DMS153 treated with DMSO at 0.1 percent for 48 hours (cell line): ENCODE measurements around the gene PRRT1.
"Not testable (repeated sequence)": the region's sequence is repeated elsewhere in the genome, so short reads cannot be mapped to it uniquely, and the experiment has no call there.

Source experiments
- DNase-seq: peaks from one replicate; lab custom pipeline; 2025; ENCODE audit not compliant: unreplicated experiment; lab: John Stamatoyannopoulos, UW

PRRT1 gene

GRCh38 chr6:32105433-32105832 is 46.3 kb downstream of the PRRT1 start:
- DNase-seq, result no peak

- DNase-seq, result no peak
Observed at GRCh38 chr6:32102255-32102654, 49.5 kb downstream of the PRRT1 start.

GRCh38 chr6:32100251-32100650 is 51.5 kb downstream of the PRRT1 start:
- DNase-seq, result not testable (repeated sequence)
